K562 (cell line): ENCODE results near the gene SFRP2. TPM values are rescaled to one million over a fixed set of nuclear protein-coding genes. Genes with fewer than 3 reads are reported as not detected.
A peak's percentile ranks its signal among the peaks of the same experiment; 100 is the strongest.

Source experiments
- ATAC-seq: fragments of 200-7000 bp; cut with Tn5 transposase; 3 replicates; pipeline ENCODE4 v1.9.1; 2020; ENCODE audit warnings: moderate library complexity
- BruUV-seq: library from RNA; stranded (reverse); fragments of 400-500 nt; replicated peaks from 2 replicates; lab custom pipeline; 2021; lab: Mats Ljungman, UMichigan
- CTCF ChIA-PET: fragments of 300-600 bp; formaldehyde crosslinking; extraction: SDS; loops from one replicate; lab custom pipeline; 2021; ENCODE audit warnings: low intra/inter-chr PET ratio; lab: Yijun Ruan, JAX
- POLR2A ChIA-PET: fragments of 300-600, 350-650 bp; sonication (Branson Sonifier 250); formaldehyde crosslinking; extraction: SDS; loops from one replicate; lab custom pipeline; 2021; ENCODE audit warnings: antibody characterized with exemption, inconsistent platforms; lab: Yijun Ruan, JAX
- DNase-seq, 4 experiments: peaks; one replicate each; pipeline versions ENCODE4 v3.0.0 to v3.0.0-alpha.2; 2011 to 2018; ENCODE audit warnings: low spot score in 3 of 4, mixed read lengths in 3 of 4; ENCODE audit errors: extremely low read depth in 1 of 4
- FAIRE-seq: peaks from 2 replicates; lab custom pipeline; 2011; peaks lifted over from hg19 to GRCh38; lab: Jason Lieb, UNC
- H2AFZ ChIP-seq: 2 replicates; pipeline ENCODE4 v1.6.0; 2011; ENCODE audit warnings: low read depth, low read length, control low read depth, inconsistent platforms
- H3K27ac ChIP-seq: fragments of 200-600 bp; 3 replicates; pipeline ENCODE4 v1.8.0; 2011; ENCODE audit warnings: low read depth, mild to moderate bottlenecking, control low read depth, inconsistent platforms, low read length, moderate library complexity, mixed read lengths; ENCODE audit errors: extremely low read depth
- H3K27me3 ChIP-seq, 2 experiments: fragments of 300-600 bp in 1 of 2; 2 replicates in 1 of 2; 3 replicates in 1 of 2; pipeline versions ENCODE4 v1.6.0 to v1.8.0; 2011; ENCODE audit warnings: inconsistent platforms in 2 of 2, low read length in 2 of 2, mild to moderate bottlenecking in 1 of 2, mixed read lengths in 1 of 2, moderate library complexity in 1 of 2; ENCODE audit not compliant: control insufficient read depth in 2 of 2, insufficient read depth in 2 of 2
- H3K36me3 ChIP-seq: fragments of 300-600 bp; 3 replicates; pipeline ENCODE4 v1.8.0; 2011; ENCODE audit warnings: mild to moderate bottlenecking, low read length, inconsistent platforms; ENCODE audit not compliant: control insufficient read depth, insufficient read depth
- H3K4me1 ChIP-seq, 2 experiments: fragments of 200-600 bp in 1 of 2; replicated peaks in 1 of 2; 2 replicates in 1 of 2; 3 replicates in 1 of 2; pipeline versions ENCODE4 v1.5.1 to v1.8.0; 2011; ENCODE audit warnings: inconsistent platforms in 2 of 2, low read length in 2 of 2, mild to moderate bottlenecking in 1 of 2, mixed read lengths in 1 of 2, moderate library complexity in 1 of 2; ENCODE audit not compliant: control insufficient read depth in 2 of 2, insufficient read depth in 2 of 2
- H3K4me2 ChIP-seq: 2 replicates; pipeline ENCODE4 v1.6.1; 2011; ENCODE audit warnings: low read length, control low read depth, inconsistent platforms, mixed read lengths; ENCODE audit not compliant: insufficient read depth
- H3K4me3 ChIP-seq: fragments of 200-600 bp; sonication (generic), shearing (Covaris generic); 2 replicates; pipeline ENCODE4 v1.5.1; 2016; ENCODE audit warnings: control low read depth, inconsistent platforms
- H3K79me2 ChIP-seq: fragments of 200-600 bp; 3 replicates; pipeline ENCODE4 v1.8.0; 2011; ENCODE audit warnings: low read length, inconsistent platforms; ENCODE audit not compliant: control insufficient read depth, insufficient read depth
- H3K9ac ChIP-seq, 2 experiments: 2 replicates each; pipeline versions ENCODE4 v1.6.0 to v1.6.1; 2011; ENCODE audit warnings: low read depth in 2 of 2, low read length in 2 of 2, control low read depth in 1 of 2, inconsistent platforms in 1 of 2, mild to moderate bottlenecking in 1 of 2, mixed read lengths in 1 of 2; ENCODE audit not compliant: insufficient read depth in 1 of 2
- H3K9me1 ChIP-seq: one replicate; pipeline ENCODE4 v1.6.0; 2011; ENCODE audit warnings: inconsistent platforms, mild to moderate bottlenecking, low read length, moderate library complexity; ENCODE audit not compliant: control insufficient read depth, insufficient read depth
- H3K9me3 ChIP-seq: replicated peaks from 2 replicates; pipeline ENCODE4 v1.5.1; 2011; ENCODE audit warnings: low read depth, low read length, inconsistent platforms; ENCODE audit not compliant: control insufficient read depth, insufficient read depth
- H4K20me1 ChIP-seq: replicated peaks from 2 replicates; pipeline ENCODE4 v1.6.1; 2011; ENCODE audit warnings: low read length, inconsistent platforms, mixed read lengths; ENCODE audit not compliant: control insufficient read depth, insufficient read depth
- ATF3 ChIP-seq, 2 experiments: fragments of 450-650 bp in 1 of 2; sonication (generic) in 1 of 2; formaldehyde crosslinking in 1 of 2; IDR thresholded peaks in 1 of 2; conservative IDR thresholded peaks in 1 of 2; 2 replicates each; pipeline versions ENCODE4 v1.6.1 to v1.8.1; 2016 to 2023; ENCODE audit warnings: mild to moderate bottlenecking in 2 of 2, moderate library complexity in 2 of 2, inconsistent platforms in 1 of 2, missing genetic modification reagents in 1 of 2
- CREB3 ChIP-seq: fragments of 450-650 bp; conservative IDR thresholded peaks from 2 replicates; pipeline ENCODE4 v1.6.1; 2016; ENCODE audit warnings: missing genetic modification characterization, low read depth, mild to moderate bottlenecking, missing compliant biosample characterization, moderate library complexity
- FOSL1 ChIP-seq: fragments of 200-800 bp; sonication (Bioruptor generic); conservative IDR thresholded peaks from 2 replicates; pipeline ENCODE4 v1.6.1; 2016; ENCODE audit warnings: missing genetic modification characterization, missing compliant biosample characterization
- RERE ChIP-seq: sonication (generic); formaldehyde crosslinking; IDR thresholded peaks from 2 replicates; pipeline ENCODE4 v1.8.0; 2023; ENCODE audit warnings: missing genetic modification reagents, mild to moderate bottlenecking, borderline replicate concordance
- WGBS: fragments of 100-300 bp; shearing (Covaris generic); methylation state at CpG from one replicate; pipeline ENCODE4 v1.1.6; 2016; ENCODE audit warnings: low coverage, mixed read lengths; ENCODE audit not compliant: insufficient coverage; ENCODE audit errors: missing lambda C conversion rate; 5-methylcytosine and 5-hydroxymethylcytosine counted together
- in situ Hi-C: fragments of 300-500 bp; cut with MboI; formaldehyde crosslinking; loops from 4 replicates; pipeline ENCODE4 v1.15.0; 2018; ENCODE audit warnings: inconsistent platforms, mixed read lengths
- intact Hi-C: fragments of 100-400 bp; cut with micrococcal nuclease; formaldehyde crosslinking; loops from 2 replicates; pipeline ENCODE4 v1.14.2; 2022
- polyA plus RNA-seq, 8 experiments: library from polyadenylated mRNA; depleted of rRNA in 4 of 8; stranded (reverse) in 5 of 8; unstranded in 3 of 8; fragments of >200 nt; fragmentation: Nextera tagmentation in 2 of 8; fragmentation: Illumina TruSeq in 1 of 8; extraction: Ambion mirVana in 2 of 8; extraction: Trizol in 1 of 8; gene quantifications; 2 replicates each; pipeline versions ENCODE4 v1.2.1 to v1.2.3, GENCODE V29; 2011 to 2014; ENCODE audit warnings: inconsistent platforms in 1 of 8, missing spikeins in 1 of 8
- total RNA-seq, 7 experiments: library from RNA; depleted of rRNA in 6 of 7; stranded (reverse); fragments of >200 nt in 6 of 7; fragmentation: Illumina TruSeq in 2 of 7; extraction: Trizol in 2 of 7; gene quantifications; 2 replicates each; pipeline versions ENCODE4 v1.2.1 to v1.2.3, GENCODE V29; 2011 to 2021; ENCODE audit warnings: low replicate concordance in 1 of 7

Gene SFRP2
- total and polyA plus RNA-seq, 9 of the 15 experiments (the other 6 are each of a cell fraction or from before 2014, with no cell fraction given): 0.29 TPM; not detected in 8

GRCh38 chr4:153748378-153748777 lies 40.5 kb downstream of the SFRP2 start:
- FAIRE-seq (no peak), ATAC-seq (no peak), DNase-seq (no peak)
- no peak for TF ChIP-seq CREB3 (tag)
- TF ChIP-seq FOSL1 (tag): peak; percentile 48; the same call in 1 of the 2 replicates
- no peak for TF ChIP-seq RERE (CRISPR knock-in tag)
- 0 out of 2 replicates have a peak, but pooled peaks have one; percentile 14 for TF ChIP-seq ATF3 (IDR thresholded peaks at IDR 0.05)
- TF ChIP-seq ATF3 (CRISPR knock-in tag; conservative IDR thresholded peaks at IDR 0.05): no peak
- intact Hi-C loops (no loop called here), in situ Hi-C loops (no loop called here)
- Histone ChIP-seq H2AFZ (no peak overlapping the region), H3K79me2 (no peaks in the 10 kb centered on the region), H3K9me3 (no peaks in the 10 kb centered on the region), H3K4me1 (no peaks in the 10 kb centered on the region), H4K20me1 (no peaks in the 10 kb centered on the region), H3K36me3 (no peaks in the 10 kb centered on the region), H3K9ac (no peak overlapping the region), H3K4me2 (no peak overlapping the region), H3K9me1 (no peaks in the 10 kb centered on the region), H3K27me3 (peaks cover 4 to 22% of the 10 kb centered on the region in 2 experiments), H3K4me3 (no peak overlapping the region), H3K27ac (no peak overlapping the region)
- POLR2A ChIA-PET: interaction anchor here (0.7 kb wide), 1 partner anchor 908 kb away, joined by 3 read pairs; no protein-coding TSS in a partner anchor
- 1% methylated on average over 6 of the region's 6 CpGs for WGBS
- BruUV-seq: no TSS peak
- CTCF ChIA-PET: no interaction called here
